Endometrial microvascular endothelial cells (primary cell): ENCODE results near the gene NRXN3. TPM values are rescaled to one million over a fixed set of nuclear protein-coding genes. Genes with fewer than 3 reads are reported as not detected.

Source experiments
- in situ Hi-C: cut with HindIII; loops from 2 replicates; pipeline ENCODE4 v1.10.0; 2017; ENCODE audit warnings: low sequenced_read_pairs, low pct_unique_long_range_greater_than_20kb; ENCODE audit errors: inconsistent ontology term
- total RNA-seq: library from RNA; depleted of rRNA; stranded (reverse); fragments of >200 nt; gene quantifications from one replicate; pipeline ENCODE4 v1.2.3, GENCODE V29; 2015; ENCODE audit errors: inconsistent ontology term

Gene NRXN3
- total RNA-seq, 1 donor from 2014 or later: 0.09 TPM

DNA sequence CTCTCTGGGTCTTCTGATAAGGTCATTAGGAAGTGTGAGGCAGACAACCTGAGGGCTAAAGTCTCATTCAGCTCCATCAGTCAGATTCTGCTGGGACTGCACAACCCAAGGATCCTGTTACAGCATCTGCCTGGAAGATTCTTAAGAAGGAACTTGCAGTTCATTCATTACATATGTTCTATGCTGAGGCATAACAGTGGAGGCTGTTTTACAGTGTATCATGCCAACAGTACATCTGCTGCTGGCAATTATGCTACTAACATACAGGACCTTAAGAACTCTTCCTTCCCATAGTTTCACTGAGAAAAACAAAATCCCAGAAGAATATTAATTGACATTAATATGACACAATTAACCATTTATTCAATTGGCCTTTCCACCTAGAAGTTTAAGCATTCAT is 1072.5 kb downstream of the NRXN3 start:
- in situ Hi-C loops: no loop called here

DNA sequence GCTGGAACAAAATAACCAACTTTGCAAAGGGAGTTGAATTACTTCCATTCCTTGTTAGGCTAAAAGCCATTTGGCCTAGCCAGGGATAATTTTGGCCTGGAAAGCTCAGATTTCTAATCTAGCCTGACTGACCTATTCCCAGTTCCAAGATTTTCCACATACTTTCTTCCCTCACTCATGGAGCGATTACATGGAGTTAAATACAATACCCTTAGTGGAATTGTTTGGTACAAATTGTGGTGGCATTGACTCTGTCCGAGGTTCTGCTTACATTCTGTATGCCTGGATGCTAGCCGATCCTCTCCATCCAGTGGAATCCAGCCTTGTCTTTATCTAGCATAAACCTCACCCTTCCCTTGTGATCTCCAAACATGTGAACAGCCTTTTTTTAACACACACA is 1076.0 kb downstream of the NRXN3 start:
- in situ Hi-C loops: no loop called here

DNA sequence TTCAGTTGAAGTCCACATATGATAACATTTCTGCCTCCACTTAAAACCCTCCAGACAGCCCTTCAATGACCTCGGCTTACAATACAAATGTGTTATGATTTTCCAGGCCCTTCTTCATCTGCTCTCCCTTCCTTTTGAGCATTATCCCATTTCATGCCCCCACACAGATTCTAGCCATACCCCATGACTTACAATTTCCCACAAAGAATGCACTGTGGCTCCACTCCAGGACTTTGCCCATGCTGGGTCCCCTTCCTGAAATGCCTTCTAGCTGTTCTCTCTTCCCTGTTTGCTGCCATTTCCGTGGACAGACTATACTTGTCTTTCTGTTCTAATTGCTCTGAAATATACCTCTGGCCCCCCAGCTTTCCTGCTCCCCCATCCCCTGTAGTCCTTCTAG is 1078.0 kb downstream of the NRXN3 start:
- in situ Hi-C loops: no loop called here

DNA sequence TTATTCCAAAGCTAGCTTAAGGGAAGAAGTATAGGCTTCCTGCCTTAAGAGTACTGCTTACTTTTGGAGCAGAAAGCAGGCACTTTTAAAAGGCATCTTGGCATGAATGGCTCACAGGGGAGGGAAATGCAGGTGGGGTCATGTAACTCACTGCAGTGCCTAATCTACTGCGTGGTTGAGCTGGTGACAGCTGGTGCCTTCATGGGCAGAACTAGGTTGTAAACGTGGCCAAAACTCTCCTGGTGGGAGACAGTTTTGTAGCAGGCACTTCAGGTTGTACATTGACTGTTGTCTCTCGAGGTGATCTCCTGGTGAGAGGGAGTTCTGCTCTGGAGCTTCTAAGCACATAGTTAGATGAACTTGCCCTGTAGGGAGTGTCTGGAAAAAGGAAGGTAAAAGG is 1078.6 kb downstream of the NRXN3 start:
- in situ Hi-C loops: no loop called here

DNA sequence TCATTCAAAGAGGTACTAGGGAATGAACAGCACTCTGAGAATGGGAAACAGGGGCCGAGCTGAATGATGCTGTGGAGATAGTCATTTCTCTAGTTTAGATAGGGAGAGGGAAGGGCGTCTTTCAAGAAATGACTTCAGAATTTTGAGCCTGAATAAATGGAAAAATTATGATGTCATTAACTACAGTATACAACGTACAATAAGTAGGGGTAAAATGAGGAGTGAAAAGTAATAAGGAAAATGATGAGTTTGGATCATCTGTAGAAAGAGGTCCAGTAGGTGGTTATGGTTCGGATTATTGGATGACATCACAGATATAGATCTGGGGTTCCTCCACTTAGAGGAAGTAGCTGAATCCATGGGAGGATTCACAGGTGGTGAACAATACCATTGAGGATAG is 1081.1 kb downstream of the NRXN3 start:
- in situ Hi-C loops: no loop called here

DNA sequence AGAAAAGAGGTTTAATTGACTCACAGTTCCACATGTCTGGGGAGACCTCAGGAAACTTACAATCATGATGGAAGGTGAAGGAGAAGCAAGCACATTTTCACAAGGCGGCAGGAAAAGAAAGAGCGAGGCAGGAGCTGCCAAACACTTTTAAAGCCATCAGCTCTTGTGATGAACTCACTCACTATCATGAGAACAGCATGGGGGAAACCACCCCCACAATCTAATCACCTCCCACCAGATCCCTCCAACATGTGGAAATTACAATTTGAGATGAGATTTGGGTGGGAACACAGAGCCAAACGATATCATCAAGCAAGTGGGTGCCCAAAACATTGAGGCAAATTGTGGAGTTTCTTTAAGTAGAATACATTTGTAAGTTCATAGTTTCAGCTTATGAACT is 1083.4 kb downstream of the NRXN3 start:
- in situ Hi-C loops: no loop called here

DNA sequence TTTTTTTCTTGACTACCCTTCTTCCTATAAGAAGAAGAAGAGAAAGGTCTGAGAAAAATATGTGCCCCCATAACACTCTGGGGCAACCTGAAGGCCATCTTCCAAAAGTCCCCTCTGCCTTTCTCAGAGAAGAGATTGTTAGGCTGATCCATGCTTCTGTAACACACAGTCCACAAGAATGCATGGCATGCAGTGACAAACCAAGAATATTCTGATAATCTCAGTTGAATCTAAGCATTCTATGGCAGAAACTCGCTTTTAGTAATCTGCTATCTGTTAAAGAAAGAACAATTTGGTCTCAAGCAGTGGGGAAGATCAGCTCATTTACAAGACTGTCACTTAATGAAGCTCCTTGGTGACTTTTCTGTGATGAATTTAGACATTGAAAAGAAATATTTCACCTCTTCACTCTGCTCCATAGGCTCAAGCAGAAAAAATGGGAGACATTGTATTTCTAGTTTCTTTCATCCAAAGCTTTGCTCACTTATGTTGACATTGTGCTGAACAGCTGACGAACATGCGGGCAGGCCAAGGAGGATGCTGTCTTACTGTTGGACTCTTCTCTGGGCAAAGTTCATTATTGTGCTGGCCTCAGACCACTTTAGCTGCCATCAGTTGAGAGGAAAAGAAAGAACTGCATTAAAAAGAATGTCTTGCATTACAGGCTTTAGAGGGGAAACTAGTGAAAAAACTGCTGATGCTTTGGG is 1084.0 kb downstream of the NRXN3 start:
- in situ Hi-C loops: no loop called here

DNA sequence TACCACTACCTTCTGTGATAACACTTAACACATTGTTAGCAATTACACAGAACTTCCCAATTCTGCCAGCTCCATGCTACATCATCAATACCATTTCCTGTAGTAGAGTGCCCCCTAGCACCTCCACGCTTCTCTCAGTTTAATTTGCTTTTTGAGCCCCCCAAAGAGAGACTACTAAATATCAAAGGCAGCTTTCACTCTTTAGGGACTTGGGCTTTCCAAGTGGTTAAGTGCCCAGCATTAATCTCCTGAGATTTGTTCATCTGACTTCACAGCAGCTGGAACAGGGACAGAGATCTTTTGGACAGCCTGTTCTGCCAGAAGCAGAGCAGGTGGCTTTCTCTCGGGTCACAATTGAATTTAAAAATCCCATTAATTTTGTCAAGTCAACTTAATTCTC is 1086.2 kb downstream of the NRXN3 start:
- in situ Hi-C loops: no loop called here

DNA sequence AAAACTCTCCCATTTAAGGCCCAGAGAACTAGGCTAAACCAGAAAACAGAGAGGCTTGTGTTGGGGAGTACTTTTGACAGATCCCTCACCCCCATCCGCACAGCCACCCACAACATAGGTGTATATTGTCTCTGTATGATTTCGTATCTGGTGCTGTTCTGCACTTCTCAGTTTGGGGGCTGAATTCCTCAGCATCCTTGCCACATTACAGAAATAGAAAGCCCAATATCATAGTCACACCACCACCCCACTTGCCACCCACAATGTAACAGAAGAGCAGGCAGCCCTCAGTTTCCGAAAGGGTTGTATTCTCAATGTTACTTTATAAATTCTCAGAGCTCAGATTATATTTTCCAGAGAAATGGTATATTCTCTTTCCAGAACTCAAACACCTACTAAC is 1090.2 kb downstream of the NRXN3 start:
- in situ Hi-C loops: no loop called here

DNA sequence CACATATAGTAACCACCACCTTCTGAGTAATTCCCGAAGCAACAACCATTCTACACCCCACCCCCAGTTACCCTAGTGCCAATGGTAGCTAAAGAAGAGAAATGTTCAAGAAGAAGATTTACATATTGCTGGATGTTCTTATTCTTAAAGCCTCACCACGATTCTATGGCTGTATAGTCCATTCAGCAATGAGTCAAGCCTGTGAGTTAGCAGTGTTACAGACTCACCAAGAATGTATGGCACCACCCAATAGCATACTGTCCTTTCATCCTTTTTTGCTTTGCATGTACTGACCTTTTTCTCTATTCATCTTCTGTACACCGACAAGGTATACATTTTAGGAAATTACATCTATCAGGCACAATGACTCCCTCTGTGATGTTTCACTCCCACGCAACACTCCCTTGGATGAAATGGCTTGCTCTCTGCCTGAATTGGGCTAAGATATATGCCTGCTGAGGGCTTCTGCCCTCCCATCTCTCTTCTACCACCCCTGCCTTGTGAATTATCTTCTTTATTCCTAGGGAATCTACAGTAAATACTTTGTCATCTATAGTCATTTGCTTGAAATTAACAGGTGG is 1095.3 kb downstream of the NRXN3 start:
- in situ Hi-C loops: no loop called here

DNA sequence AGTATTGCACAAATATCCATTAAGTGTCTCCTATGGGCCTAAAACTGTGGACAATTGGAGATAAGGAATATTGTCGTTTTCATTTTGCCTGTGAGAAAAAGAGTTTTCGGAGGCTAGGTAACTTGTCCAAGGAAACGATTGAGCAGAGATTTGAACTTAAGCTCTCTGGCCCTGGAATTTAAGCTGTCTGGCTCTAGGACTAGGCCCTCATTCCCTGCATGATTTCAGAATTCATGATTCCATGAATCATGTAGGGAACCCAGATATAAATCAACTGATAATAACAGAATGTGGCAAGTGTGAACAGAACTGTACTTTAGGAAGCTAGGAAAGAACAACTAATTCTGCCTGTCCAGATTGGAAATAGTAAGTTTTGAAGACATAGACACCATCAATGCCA is 1100.2 kb downstream of the NRXN3 start:
- in situ Hi-C loops: no loop called here

DNA sequence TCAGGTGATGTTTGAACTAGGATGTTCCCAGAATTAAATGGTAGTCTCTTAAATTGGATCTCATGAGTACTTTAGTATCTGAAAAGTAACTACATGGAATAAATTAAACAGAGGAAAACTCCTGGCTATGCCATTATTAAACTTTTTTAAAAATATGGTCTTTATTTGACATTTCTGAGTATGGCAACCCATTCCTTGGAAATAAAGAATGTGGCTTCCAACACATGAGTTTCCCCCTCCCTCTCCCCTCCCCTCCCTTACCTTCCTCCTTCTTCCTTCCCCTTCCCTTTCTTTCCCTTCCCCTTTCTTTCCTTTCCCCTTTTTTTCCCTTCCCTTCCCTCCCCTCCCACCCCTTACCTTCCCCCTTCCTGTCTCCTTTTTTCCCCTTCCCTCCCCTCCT is 1100.9 kb downstream of the NRXN3 start:
- in situ Hi-C loops: no loop called here

DNA sequence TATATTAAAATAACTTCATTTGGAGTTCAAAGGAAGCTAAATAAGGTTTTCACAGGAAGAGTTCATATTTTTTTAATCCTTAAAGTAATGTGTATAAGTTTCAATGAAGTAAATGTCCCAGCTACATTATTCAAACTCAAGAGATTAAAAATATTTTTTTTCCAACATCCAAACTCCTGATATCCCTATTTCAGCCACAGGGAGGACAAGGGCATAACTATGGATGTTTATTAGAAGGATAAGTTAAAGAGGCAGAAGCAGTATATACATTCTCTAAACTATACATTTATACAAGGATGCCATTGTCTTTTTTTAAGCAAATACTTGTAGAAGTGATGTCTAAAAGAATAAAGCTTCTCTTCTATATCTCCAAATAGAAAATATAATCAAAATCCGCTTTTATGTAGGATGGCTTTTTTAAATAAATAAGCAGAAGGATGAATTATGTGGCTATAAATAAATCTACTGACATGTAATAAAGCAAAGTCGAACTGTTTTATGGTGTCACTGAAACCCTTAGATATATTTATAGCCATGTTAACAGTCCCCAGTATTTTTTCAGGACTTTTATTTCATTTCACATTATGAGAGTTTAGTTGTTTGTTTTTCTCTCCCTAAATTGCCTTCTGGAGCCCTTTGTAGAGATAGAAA is 1104.6 kb downstream of the NRXN3 start:
- in situ Hi-C loops: no loop called here

DNA sequence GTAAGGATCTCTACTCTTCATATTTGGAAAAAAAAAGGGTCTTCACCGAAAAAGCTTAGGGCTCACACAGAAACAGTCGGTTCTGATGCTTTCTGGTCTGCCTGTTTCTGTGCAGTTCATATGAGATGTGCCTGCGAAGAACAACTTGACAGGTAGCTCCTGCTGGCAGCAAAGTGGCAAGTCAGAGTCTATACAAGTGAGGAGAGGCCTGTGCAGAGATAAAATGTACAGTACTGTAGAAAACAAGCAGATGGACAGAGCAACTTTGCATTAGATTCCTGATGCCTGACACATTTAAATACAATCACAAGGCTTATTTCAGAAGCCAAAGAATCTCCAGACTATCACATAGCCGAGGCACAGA is 1105.1 kb downstream of the NRXN3 start:
- in situ Hi-C loops: no loop called here

DNA sequence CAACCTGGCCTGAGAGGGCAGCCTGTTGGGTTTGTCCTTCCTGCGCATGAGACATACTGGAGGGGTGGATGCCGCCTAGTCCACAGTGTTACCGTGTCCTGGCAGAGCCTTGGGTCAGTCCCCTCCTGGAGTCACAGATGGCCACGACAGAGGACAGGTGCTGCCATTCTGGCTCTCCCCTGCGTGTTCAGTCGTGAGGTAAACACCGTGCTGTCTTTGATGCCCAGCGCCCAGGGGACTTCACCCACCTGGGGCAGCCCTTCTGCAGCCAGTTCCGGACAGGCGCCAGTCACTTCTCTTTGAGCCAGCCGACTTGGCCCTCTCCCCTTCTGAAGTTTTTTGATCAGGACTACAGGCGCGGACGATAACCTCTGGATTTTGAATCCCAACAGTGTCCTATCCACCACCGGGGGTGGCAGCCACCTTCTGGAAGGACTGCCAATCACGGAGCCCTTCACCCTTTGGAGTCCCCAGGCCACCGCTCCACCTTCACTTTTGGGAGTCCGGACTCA is 1108.2 kb downstream of the NRXN3 start:
- in situ Hi-C loops: no loop called here

DNA sequence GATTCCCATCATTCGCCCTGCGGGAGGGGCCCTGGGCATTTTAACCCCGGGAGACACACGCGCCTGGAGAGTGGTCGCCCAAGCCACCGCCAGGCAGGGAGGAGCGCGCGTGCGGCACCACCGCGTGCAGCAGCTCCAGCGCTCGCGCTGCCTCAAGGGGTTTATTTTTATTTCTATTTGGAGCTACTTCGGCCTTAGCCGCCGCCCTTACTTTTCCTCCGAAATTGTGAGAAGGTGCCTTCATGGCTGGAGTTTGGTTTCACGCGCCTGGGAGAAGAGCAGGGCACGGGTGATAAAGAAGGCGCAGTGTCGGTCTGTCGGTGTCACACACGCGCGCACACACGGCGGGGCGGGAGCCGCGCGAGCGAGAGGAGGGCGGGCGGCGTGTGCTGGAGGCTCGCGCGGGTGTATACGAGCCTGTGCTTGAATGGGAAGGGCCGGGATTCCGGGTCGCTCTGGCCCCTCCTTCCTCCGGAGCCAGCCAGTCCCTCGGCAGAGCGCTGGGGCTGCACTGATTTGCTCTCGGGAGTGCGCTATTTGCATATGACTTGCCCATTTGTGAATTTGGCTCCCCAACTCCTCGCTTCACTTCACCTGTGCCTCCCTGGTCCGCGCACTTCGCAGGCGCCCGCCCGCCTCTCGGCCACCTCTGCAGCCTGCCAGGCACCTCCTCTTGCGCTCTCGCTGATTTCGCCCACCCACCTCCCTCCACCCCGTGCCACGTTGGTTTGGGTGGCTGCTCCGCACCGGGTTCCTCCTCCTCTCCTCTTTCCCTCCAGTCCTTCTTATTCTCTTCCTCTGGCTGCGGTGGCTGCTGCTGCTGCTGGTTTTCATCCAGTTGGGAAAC is 1108.8 kb downstream of the NRXN3 start:
- in situ Hi-C loops: no loop called here

DNA sequence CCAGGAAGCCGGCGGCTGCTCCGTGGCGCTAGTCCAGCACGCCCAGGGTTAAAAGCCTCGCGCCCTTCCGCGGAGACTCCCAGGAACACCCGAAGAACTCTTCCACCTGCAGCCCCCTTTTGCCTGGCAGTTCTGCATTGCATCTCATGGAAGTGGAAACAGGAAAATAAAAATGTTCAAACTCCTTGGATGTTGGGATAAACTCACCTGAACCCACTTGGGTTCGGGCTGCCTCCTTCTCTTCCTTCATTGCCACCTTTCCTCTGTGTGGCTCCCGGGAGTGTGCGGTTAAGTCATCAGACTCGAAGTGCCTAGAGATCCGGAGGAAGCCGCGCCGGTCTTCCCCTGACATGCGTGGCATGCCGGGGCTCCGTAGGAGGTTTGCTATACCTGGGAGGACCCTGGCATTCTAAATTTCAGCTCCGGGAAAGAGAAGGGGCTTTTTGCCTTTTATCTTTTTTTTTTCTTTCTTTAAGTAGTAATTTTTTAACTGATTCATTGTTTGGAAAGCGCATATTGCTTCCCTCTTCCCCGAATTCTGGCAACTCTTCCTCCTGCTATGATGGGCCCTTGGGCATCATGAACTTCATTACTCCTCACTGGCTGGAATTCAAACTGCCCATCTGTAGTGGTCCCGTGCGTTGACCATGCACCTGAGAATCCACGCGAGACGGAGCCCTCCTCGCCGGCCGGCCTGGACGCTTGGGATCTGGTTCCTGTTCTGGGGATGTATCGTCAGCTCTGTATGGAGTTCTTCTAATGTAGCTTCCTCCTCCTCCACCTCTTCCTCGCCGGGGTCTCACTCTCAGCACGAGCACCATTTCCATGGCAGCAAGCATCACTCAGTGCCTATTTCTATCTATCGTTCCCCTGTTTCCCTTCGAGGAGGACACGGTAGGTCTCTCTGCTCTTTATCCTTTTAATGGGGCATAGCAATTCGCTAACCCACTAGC is 1109.7 kb downstream of the NRXN3 start:
- in situ Hi-C loops: no loop called here
